Activated naive CD8-positive, alpha-beta T cell treated with anti-CD3 and anti-CD28 coated beads, Interleukin-2, amount 50 U/mL, for 24 hours (primary cell): ENCODE data around the gene PODXL.

Experiments used
- ATAC-seq: fragments of 150-1000 bp; cut with Tn5 transposase; one replicate; pipeline ENCODE4 v1.10.0; 2021
- DNase-seq: peaks from one replicate; pipeline ENCODE4 v3.0.0; 2021
- H3K27ac Mint-ChIP-seq: one replicate; pipeline ENCODE4 v1.8.0; 2021; ENCODE audit warnings: mild to moderate bottlenecking, mixed read lengths
- H3K27me3 Mint-ChIP-seq: one replicate; pipeline ENCODE4 v1.8.0; 2021; ENCODE audit warnings: mixed read lengths
- H3K36me3 Mint-ChIP-seq: one replicate; pipeline ENCODE4 v1.8.0; 2021; ENCODE audit warnings: low read depth, mixed read lengths
- H3K4me1 Mint-ChIP-seq: one replicate; pipeline ENCODE4 v1.8.0; 2021; ENCODE audit warnings: mixed read lengths
- H3K4me3 Mint-ChIP-seq: one replicate; pipeline ENCODE4 v1.8.0; 2021; ENCODE audit warnings: mild to moderate bottlenecking, moderate library complexity, mixed read lengths
- H3K9me3 Mint-ChIP-seq: one replicate; pipeline ENCODE4 v1.8.0; 2021; ENCODE audit warnings: mixed read lengths

PODXL gene

GRCh38 chr7:131454498-131454897 is 101.9 kb downstream of the PODXL start:
- H3K36me3 Mint-ChIP-seq: peaks cover 19% of the 10 kb centered on the region
- H3K4me1 Mint-ChIP-seq: no peaks in the 10 kb centered on the region
- H3K4me3 Mint-ChIP-seq: no peak overlapping the region
- H3K27me3 Mint-ChIP-seq: no peaks in the 10 kb centered on the region
- ATAC-seq: no peak
- H3K9me3 Mint-ChIP-seq: no peaks in the 10 kb centered on the region
- H3K27ac Mint-ChIP-seq: no peak overlapping the region
- no peak for DNase-seq
